Activated CD8-positive, alpha-beta memory T cell treated with anti-CD3 and anti-CD28 coated beads, Interleukin-2, amount 50 U/mL, for 1 hour (primary cell): Measurements from ENCODE around the gene FKBP5.
"Not testable (repeated sequence)": the region's sequence is repeated elsewhere in the genome, so short reads cannot be mapped to it uniquely, and the experiment has no call there.

Experiments
- DNase-seq: peaks from one replicate; pipeline ENCODE4 v3.0.0-alpha.2; 2020; ENCODE audit errors: extremely low read depth

Gene FKBP5

GRCh38 chr6:35691027-35691824, 2.5 kb upstream of the FKBP5 start:
- no peak for DNase-seq

GRCh38 chr6:35690484-35690883, 1.8 kb upstream of the FKBP5 start:
- no peak for DNase-seq

GRCh38 chr6:35690006-35690405, 1.3 kb upstream of the FKBP5 start:
- not testable (repeated sequence) for DNase-seq

GRCh38 chr6:35687658-35688604, 784 bp downstream of the FKBP5 start:
- no peak for DNase-seq

GRCh38 chr6:35686873-35687555, 1.7 kb downstream of the FKBP5 start:
- DNase-seq: no peak

GRCh38 chr6:35686436-35686835, 2.3 kb downstream of the FKBP5 start:
- DNase-seq: no peak

GRCh38 chr6:35683267-35683666, 5.4 kb downstream of the FKBP5 start:
- no peak for DNase-seq

GRCh38 chr6:35681298-35681697, 7.4 kb downstream of the FKBP5 start:
- no peak for DNase-seq

GRCh38 chr6:35679399-35679798, 9.3 kb downstream of the FKBP5 start:
- DNase-seq: no peak

GRCh38 chr6:35678814-35679213, 9.9 kb downstream of the FKBP5 start:
- DNase-seq: no peak

GRCh38 chr6:35678021-35678654, 10.6 kb downstream of the FKBP5 start:
- DNase-seq: no peak

GRCh38 chr6:35677456-35677855, 11.3 kb downstream of the FKBP5 start:
- DNase-seq: no peak

- DNase-seq: no peak
Measured at GRCh38 chr6:35675871-35676459, 12.8 kb downstream of the FKBP5 start.

- DNase-seq: no peak
Measured at GRCh38 chr6:35674594-35674993, 14.1 kb downstream of the FKBP5 start.

GRCh38 chr6:35673755-35674154, 15.0 kb downstream of the FKBP5 start:
- no peak for DNase-seq

GRCh38 chr6:35673284-35673666, 15.4 kb downstream of the FKBP5 start:
- not testable (repeated sequence) for DNase-seq

GRCh38 chr6:35670453-35670852, 18.3 kb downstream of the FKBP5 start:
- not testable (repeated sequence) for DNase-seq

- no peak for DNase-seq
Measured at GRCh38 chr6:35669451-35670045, 19.2 kb downstream of the FKBP5 start.

GRCh38 chr6:35668744-35669450, 19.8 kb downstream of the FKBP5 start:
- DNase-seq: no peak

GRCh38 chr6:35668096-35668495, 20.6 kb downstream of the FKBP5 start:
- no peak for DNase-seq
